GM12878 (cell line): Measurements from ENCODE around the gene LYRM4. TPM values are rescaled to one million over a fixed set of nuclear protein-coding genes. Genes with fewer than 3 reads are reported as not detected.

Experiments used
- ATAC-seq: fragments of 200-7000 bp; cut with Tn5 transposase; 3 replicates; pipeline ENCODE4 v1.9.1; 2020; ENCODE audit warnings: mild to moderate bottlenecking, moderate library complexity
- BruUV-seq: library from RNA; stranded (reverse); fragments of 400-500 nt; replicated peaks from 2 replicates; lab custom pipeline; 2021; lab: Mats Ljungman, UMichigan
- CTCF ChIA-PET: fragments of 300-600 bp; sonication (Branson Sonifier 250); formaldehyde crosslinking; extraction: SDS; loops from one replicate; lab custom pipeline; 2021; ENCODE audit warnings: inconsistent platforms; lab: Yijun Ruan, JAX
- POLR2A ChIA-PET: fragments of 350-600 bp; formaldehyde crosslinking; extraction: SDS; loops from one replicate; lab custom pipeline; 2021; ENCODE audit warnings: inconsistent platforms; lab: Charles Lee
- RAD21 ChIA-PET: fragments of 300-600 bp; sonication (Branson Sonifier 250); formaldehyde crosslinking; loops from one replicate; lab custom pipeline; 2023; ENCODE audit warnings: antibody characterized with exemption; ENCODE audit not compliant: unreplicated experiment; lab: Charles Lee
- SMC1A ChIA-PET: fragments of 300-600 bp; sonication (Branson Sonifier 250); formaldehyde crosslinking; loops from one replicate; lab custom pipeline; 2023; ENCODE audit not compliant: unreplicated experiment, uncharacterized antibody; lab: Charles Lee
- DNase-seq: peaks from one replicate; pipeline ENCODE4 v3.0.0-alpha.2; 2011; ENCODE audit warnings: low read depth, low spot score
- FAIRE-seq: peaks from 3 replicates; lab custom pipeline; 2011; peaks lifted over from hg19 to GRCh38; lab: Jason Lieb, UNC
- H2AFZ ChIP-seq: 2 replicates; pipeline ENCODE4 v1.6.0; 2011; ENCODE audit warnings: low read depth, low read length, control low read depth; ENCODE audit not compliant: control insufficient read depth
- H3K27ac ChIP-seq: 2 replicates; pipeline ENCODE4 v1.5.1; 2011; ENCODE audit warnings: control low read depth; ENCODE audit not compliant: control insufficient read depth, insufficient read depth
- H3K27me3 ChIP-seq, 2 experiments: replicated peaks in 1 of 2; 2 replicates each; pipeline versions ENCODE4 v1.6.0 to v1.6.1; 2011; ENCODE audit warnings: low read length in 1 of 2; ENCODE audit not compliant: control insufficient read depth in 2 of 2, insufficient read depth in 2 of 2
- H3K36me3 ChIP-seq, 2 experiments: 2 replicates each; pipeline ENCODE4 v1.5.1; 2011; ENCODE audit warnings: low read length in 1 of 2; ENCODE audit not compliant: control insufficient read depth in 2 of 2, insufficient read depth in 2 of 2
- H3K4me1 ChIP-seq: 2 replicates; pipeline ENCODE4 v1.6.1; 2011; ENCODE audit warnings: mild to moderate bottlenecking, low read length, moderate library complexity, mixed read lengths; ENCODE audit not compliant: control insufficient read depth, insufficient read depth
- H3K4me2 ChIP-seq: 2 replicates; pipeline ENCODE4 v1.6.0; 2011; ENCODE audit warnings: control low read depth; ENCODE audit not compliant: control insufficient read depth, insufficient read depth
- H3K4me3 ChIP-seq: fragments of 200-600 bp; sonication (generic); 2 replicates; pipeline ENCODE4 v1.5.1; 2016
- H3K79me2 ChIP-seq: 2 replicates; pipeline ENCODE4 v1.6.0; 2011; ENCODE audit warnings: low read length; ENCODE audit not compliant: control insufficient read depth, insufficient read depth
- H3K9ac ChIP-seq: 2 replicates; pipeline ENCODE4 v1.8.0; 2011; ENCODE audit warnings: low read length, control low read depth, mixed read lengths; ENCODE audit not compliant: control insufficient read depth, insufficient read depth
- H3K9me3 ChIP-seq: replicated peaks from 3 replicates; pipeline ENCODE4 v1.5.1; 2011; ENCODE audit warnings: mild to moderate bottlenecking, low read length; ENCODE audit not compliant: control insufficient read depth, insufficient read depth
- H4K20me1 ChIP-seq: 2 replicates; pipeline ENCODE4 v1.6.0; 2011; ENCODE audit not compliant: control insufficient read depth, insufficient read depth
- CBFB ChIP-seq: IDR thresholded peaks from 2 replicates; pipeline ENCODE4 v1.6.1; 2016; ENCODE audit warnings: antibody characterized with exemption, low read depth
- CEBPZ ChIP-seq: fragments of 150-350 bp; IDR thresholded peaks from 2 replicates; pipeline ENCODE4 v1.6.1; 2016; ENCODE audit warnings: low read depth, low read length
- CHD4 ChIP-seq: fragments of 200-600 bp; sonication (generic); IDR thresholded peaks from 2 replicates; pipeline ENCODE4 v1.6.1; 2016; ENCODE audit warnings: mild to moderate bottlenecking
- HSF1 ChIP-seq: fragments of 150-350 bp; IDR thresholded peaks from 2 replicates; pipeline ENCODE4 v1.6.1; 2014; ENCODE audit warnings: mild to moderate bottlenecking, low read depth, low read length
- JUNB ChIP-seq: IDR thresholded peaks from 2 replicates; pipeline ENCODE4 v1.6.1; 2016; ENCODE audit warnings: antibody characterized with exemption, mild to moderate bottlenecking
- KLF5 ChIP-seq: fragments of 450-650 bp; IDR thresholded peaks from 2 replicates; pipeline ENCODE4 v1.6.1; 2014; ENCODE audit warnings: mild to moderate bottlenecking; ENCODE audit not compliant: partially characterized antibody
- NFXL1 ChIP-seq: fragments of 450-650 bp; IDR thresholded peaks from 2 replicates; pipeline ENCODE4 v1.6.1; 2017; ENCODE audit warnings: antibody characterized with exemption, mild to moderate bottlenecking, borderline replicate concordance
- NR2C1 ChIP-seq: fragments of 450-650 bp; IDR thresholded peaks from 2 replicates; pipeline ENCODE4 v1.6.1; 2017; ENCODE audit warnings: antibody characterized with exemption, mild to moderate bottlenecking, moderate library complexity
- POLR2AphosphoS5 ChIP-seq: IDR thresholded peaks from 2 replicates; pipeline ENCODE4 v1.6.1; 2011; ENCODE audit warnings: mild to moderate bottlenecking, low read length, inconsistent platforms
- RAD21 ChIP-seq: IDR thresholded peaks from 2 replicates; pipeline ENCODE4 v1.6.1; 2011; ENCODE audit warnings: mild to moderate bottlenecking, low read depth, low read length, moderate library complexity; ENCODE audit not compliant: insufficient read depth
- RAD51 ChIP-seq: fragments of 450-650 bp; IDR thresholded peaks from 2 replicates; pipeline ENCODE4 v1.6.1; 2016; ENCODE audit warnings: moderate library complexity, mild to moderate bottlenecking, inconsistent platforms
- RB1 ChIP-seq: fragments of 450-650 bp; formaldehyde crosslinking; IDR thresholded peaks from 2 replicates; pipeline ENCODE4 v1.6.1; 2017; ENCODE audit warnings: mild to moderate bottlenecking, borderline replicate concordance
- REST ChIP-seq: IDR thresholded peaks from 2 replicates; pipeline ENCODE4 v1.6.1; 2012; ENCODE audit warnings: mild to moderate bottlenecking, low read depth, low read length
- RFX5 ChIP-seq: IDR thresholded peaks from 2 replicates; pipeline ENCODE4 v1.6.1; 2011; ENCODE audit warnings: low read depth, low read length, improper control_type of control experiment
- RUNX3 ChIP-seq: IDR thresholded peaks from 2 replicates; pipeline ENCODE4 v1.6.1; 2012; ENCODE audit warnings: low read length, inconsistent platforms
- SMARCA5 ChIP-seq: fragments of 450-650 bp; IDR thresholded peaks from 2 replicates; pipeline ENCODE4 v1.6.1; 2017; ENCODE audit warnings: mild to moderate bottlenecking
- TCF12 ChIP-seq: IDR thresholded peaks from 2 replicates; pipeline ENCODE4 v1.6.1; 2011; ENCODE audit warnings: low read depth, mild to moderate bottlenecking, low read length
- WRNIP1 ChIP-seq: IDR thresholded peaks from 2 replicates; pipeline ENCODE4 v1.6.1; 2011; ENCODE audit warnings: low read depth, low read length, improper control_type of control experiment, borderline replicate concordance
- ZNF622 ChIP-seq: fragments of 450-650 bp; IDR thresholded peaks from 2 replicates; pipeline ENCODE4 v1.6.1; 2017; ENCODE audit warnings: mild to moderate bottlenecking, inconsistent platforms
- WGBS: methylation state at CpG from one replicate; pipeline ENCODE4 v1.1.6; 2016; ENCODE audit warnings: low lambda C conversion rate; ENCODE audit not compliant: insufficient replicate concordance, insufficient coverage; ENCODE audit errors: missing lambda C conversion rate; 5-methylcytosine and 5-hydroxymethylcytosine counted together
- in situ Hi-C: fragments of 300-500 bp; cut with MboI; formaldehyde crosslinking; loops from 9 replicates; pipeline ENCODE4 v1.14.3; 2018; ENCODE audit warnings: mixed read lengths
- intact Hi-C: fragments of 100-400 bp; cut with micrococcal nuclease; formaldehyde crosslinking; loops from one replicate; pipeline ENCODE4 v1.14.2; 2022; ENCODE audit not compliant: unreplicated experiment
- polyA plus RNA-seq, 11 experiments: library from polyadenylated mRNA; depleted of rRNA in 4 of 11; unstranded in 6 of 11; stranded (reverse) in 5 of 11; fragments of >200 nt; fragmentation: Nextera tagmentation in 4 of 11; fragmentation: Illumina TruSeq in 1 of 11; extraction: Ambion mirVana in 4 of 11; extraction: Trizol in 1 of 11; gene quantifications; 1 replicate in 1 of 11; 2 replicates in 10 of 11; pipeline versions ENCODE4 v1.2.1 to v1.2.3, GENCODE V29; 2011 to 2016; ENCODE audit warnings: inconsistent platforms in 2 of 11, missing spikeins in 2 of 11, low read depth in 1 of 11
- total RNA-seq, 4 experiments: library from RNA; depleted of rRNA in 3 of 4; stranded (reverse); fragments of >200 nt in 3 of 4; fragmentation: Illumina TruSeq in 1 of 4; extraction: Trizol in 1 of 4; gene quantifications; 2 replicates each; pipeline versions ENCODE4 v1.2.1 to v1.2.3, GENCODE V29; 2013 to 2021

LYRM4 gene
- total and polyA plus RNA-seq, 10 of the 15 experiments (the other 5 are each of a cell fraction or from before 2014, with no cell fraction given): 32.7 to 66.8 (median 44.0) TPM

GRCh38 chr6:5241252-5241651 is 19.5 kb downstream of the LYRM4 start (continued):
- TF ChIP-seq REST (no peak), RFX5 (no peak), RUNX3 (no peak), RAD21 (no peak), CHD4 (no peak), JUNB (no peak), TCF12 (no peak), WRNIP1 (no peak)
- TF ChIP-seq, all 136 proteins: peak for 0

GRCh38 chr6:5238336-5238735 is 22.4 kb downstream of the LYRM4 start:
- 96% methylated on average over 1 of the region's 1 CpG for WGBS
- BruUV-seq: no TSS peak
- RAD21 ChIA-PET: no interaction called here
- no peaks in the 10 kb centered on the region for H4K20me1 ChIP-seq
- ATAC-seq: no peak
- no peak for DNase-seq
- peaks cover 6% of the 10 kb centered on the region; the same call in 1 of the 2 replicates for H3K4me1 ChIP-seq
- H3K4me2 ChIP-seq: no peak overlapping the region
- H2AFZ ChIP-seq: no peak overlapping the region
- intact Hi-C loops (no loop called here), in situ Hi-C loops (no loop called here)
- H3K36me3 ChIP-seq: peaks cover 4 to 8% of the 10 kb centered on the region in 2 experiments; a peak in 3 of 4 replicates
- POLR2A ChIA-PET: no interaction called here
- CTCF ChIA-PET: no interaction called here
- no peaks in the 10 kb centered on the region for H3K9me3 ChIP-seq
- H3K27me3 ChIP-seq: no peaks in the 10 kb centered on the region
- H3K4me3 ChIP-seq: no peak overlapping the region
- SMC1A ChIA-PET: no interaction called here
- no peak overlapping the region for H3K27ac ChIP-seq
- FAIRE-seq: no peak
- no peak overlapping the region for H3K9ac ChIP-seq
- H3K79me2 ChIP-seq: no peaks in the 10 kb centered on the region
- TF ChIP-seq NR2C1 (no peak), CEBPZ (no peak), SMARCA5 (no peak), ZNF622 (no peak), RB1 (no peak), POLR2AphosphoS5 (no peak), NFXL1 (no peak), HSF1 (no peak), RAD51 (no peak), CBFB (no peak), KLF5 (no peak)
